Mesothelial cell of epicardium (in vitro differentiated cells): ENCODE measurements around the gene KCNK1. TPM values are rescaled to one million over a fixed set of nuclear protein-coding genes. Genes with fewer than 3 reads are reported as not detected.

ENCODE experiments used
- DNase-seq, 2 experiments: peaks; one replicate each; pipeline ENCODE4 v3.0.0; 2021; ENCODE audit warnings: low spot score in 2 of 2; ENCODE audit not compliant: unreplicated experiment in 2 of 2
- H3K27ac Mint-ChIP-seq: 2 replicates; pipeline ENCODE4 v1.8.0; 2021; ENCODE audit warnings: mixed read lengths
- H3K27me3 Mint-ChIP-seq: 2 replicates; pipeline ENCODE4 v1.8.0; 2021; ENCODE audit warnings: low read depth, mixed read lengths
- H3K36me3 Mint-ChIP-seq: 2 replicates; pipeline ENCODE4 v1.8.0; 2021; ENCODE audit warnings: mixed read lengths
- H3K4me1 Mint-ChIP-seq: 2 replicates; pipeline ENCODE4 v1.8.0; 2021; ENCODE audit warnings: mixed read lengths
- H3K4me3 Mint-ChIP-seq: 2 replicates; pipeline ENCODE4 v1.8.0; 2021; ENCODE audit warnings: mild to moderate bottlenecking, moderate library complexity, mixed read lengths
- H3K9me3 Mint-ChIP-seq: 2 replicates; pipeline ENCODE4 v1.8.0; 2021; ENCODE audit warnings: mixed read lengths
- total RNA-seq: library from RNA; stranded (reverse); gene quantifications from 3 replicates; pipeline ENCODE4 v1.2.1, GENCODE V29; 2021
- TF ChIP-seq, protein P1 (sequence below): fragments of 200-600 bp; sonication (generic); IDR thresholded peaks from one replicate; pipeline ENCODE4 v1.5.0; 2021; ENCODE audit warnings: antibody characterized with exemption; ENCODE audit not compliant: unreplicated experiment

Gene KCNK1
- total RNA-seq, 1 donor from 2014 or later = 14.6 TPM

DNA sequence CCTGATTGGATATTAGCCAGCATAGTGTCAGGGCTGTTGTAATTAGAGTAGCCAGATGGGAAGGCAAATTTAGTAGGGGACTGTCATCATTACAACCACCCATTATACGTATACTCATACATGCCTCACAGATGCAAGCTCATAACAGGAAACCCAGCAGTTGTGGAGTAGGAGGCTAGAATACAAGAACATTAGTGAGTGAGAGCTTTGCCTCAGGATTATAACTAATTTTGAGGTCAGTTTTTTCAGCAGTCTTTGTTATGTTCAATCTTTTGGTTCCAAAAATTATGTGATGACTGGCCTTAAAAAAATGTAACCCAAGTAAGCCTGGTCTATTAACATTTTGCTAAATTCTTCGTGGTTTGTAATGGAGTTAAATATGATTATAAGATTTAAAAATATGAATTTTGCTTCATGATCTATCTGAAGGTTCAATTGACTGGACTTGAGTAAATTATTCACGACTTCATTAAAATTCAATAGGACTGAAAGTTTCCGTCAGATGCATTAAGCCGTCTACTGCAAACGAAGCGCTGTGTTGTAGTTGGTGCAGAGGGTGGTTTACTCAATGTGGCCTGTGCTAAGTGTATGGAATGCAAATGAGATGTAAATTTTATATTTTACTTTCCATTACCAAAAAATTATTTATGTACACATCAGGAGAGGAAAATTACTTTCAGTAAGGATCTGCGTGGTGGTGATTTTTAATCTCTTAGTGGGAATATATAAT is 48.8 kb downstream of the KCNK1 start:
- no peak overlapping the region for H3K27ac Mint-ChIP-seq
- H3K4me3 Mint-ChIP-seq = no peak overlapping the region
- H3K9me3 Mint-ChIP-seq = peaks cover 3% of the 10 kb centered on the region
- peaks cover 14% of the 10 kb centered on the region for H3K36me3 Mint-ChIP-seq
- no peak for DNase-seq
- TF ChIP-seq, protein P1, sequence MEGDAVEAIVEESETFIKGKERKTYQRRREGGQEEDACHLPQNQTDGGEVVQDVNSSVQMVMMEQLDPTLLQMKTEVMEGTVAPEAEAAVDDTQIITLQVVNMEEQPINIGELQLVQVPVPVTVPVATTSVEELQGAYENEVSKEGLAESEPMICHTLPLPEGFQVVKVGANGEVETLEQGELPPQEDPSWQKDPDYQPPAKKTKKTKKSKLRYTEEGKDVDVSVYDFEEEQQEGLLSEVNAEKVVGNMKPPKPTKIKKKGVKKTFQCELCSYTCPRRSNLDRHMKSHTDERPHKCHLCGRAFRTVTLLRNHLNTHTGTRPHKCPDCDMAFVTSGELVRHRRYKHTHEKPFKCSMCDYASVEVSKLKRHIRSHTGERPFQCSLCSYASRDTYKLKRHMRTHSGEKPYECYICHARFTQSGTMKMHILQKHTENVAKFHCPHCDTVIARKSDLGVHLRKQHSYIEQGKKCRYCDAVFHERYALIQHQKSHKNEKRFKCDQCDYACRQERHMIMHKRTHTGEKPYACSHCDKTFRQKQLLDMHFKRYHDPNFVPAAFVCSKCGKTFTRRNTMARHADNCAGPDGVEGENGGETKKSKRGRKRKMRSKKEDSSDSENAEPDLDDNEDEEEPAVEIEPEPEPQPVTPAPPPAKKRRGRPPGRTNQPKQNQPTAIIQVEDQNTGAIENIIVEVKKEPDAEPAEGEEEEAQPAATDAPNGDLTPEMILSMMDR = no peak
- peaks cover 10% of the 10 kb centered on the region for H3K4me1 Mint-ChIP-seq
- no peaks in the 10 kb centered on the region for H3K27me3 Mint-ChIP-seq

DNA sequence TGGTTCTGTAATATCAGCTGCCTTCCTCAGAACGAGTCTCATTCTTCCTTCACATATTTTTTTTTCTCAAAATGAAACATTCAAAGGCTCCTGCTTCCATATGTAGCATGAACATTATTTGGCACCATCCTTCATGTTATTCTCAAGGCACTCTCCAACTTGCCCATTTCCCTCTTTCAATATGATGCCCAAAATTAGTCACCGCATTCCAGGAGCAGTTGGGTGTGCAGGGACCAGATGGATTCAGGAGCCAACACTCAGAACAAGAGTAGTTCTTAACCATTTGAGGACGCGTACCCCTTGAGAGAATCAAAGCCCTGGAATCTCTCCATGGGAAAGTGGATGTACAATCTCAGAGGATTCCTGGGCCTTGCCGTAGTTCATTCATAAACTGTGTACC is 50.3 kb downstream of the KCNK1 start:
- DNase-seq = no peak
- no peaks in the 10 kb centered on the region for H3K27me3 Mint-ChIP-seq
- TF ChIP-seq, protein P1 = no peak
- no peak overlapping the region for H3K4me3 Mint-ChIP-seq
- peaks cover 16% of the 10 kb centered on the region for H3K36me3 Mint-ChIP-seq
- no peak overlapping the region for H3K27ac Mint-ChIP-seq
- H3K9me3 Mint-ChIP-seq = peaks cover 3% of the 10 kb centered on the region
- peaks cover 12% of the 10 kb centered on the region for H3K4me1 Mint-ChIP-seq

DNA sequence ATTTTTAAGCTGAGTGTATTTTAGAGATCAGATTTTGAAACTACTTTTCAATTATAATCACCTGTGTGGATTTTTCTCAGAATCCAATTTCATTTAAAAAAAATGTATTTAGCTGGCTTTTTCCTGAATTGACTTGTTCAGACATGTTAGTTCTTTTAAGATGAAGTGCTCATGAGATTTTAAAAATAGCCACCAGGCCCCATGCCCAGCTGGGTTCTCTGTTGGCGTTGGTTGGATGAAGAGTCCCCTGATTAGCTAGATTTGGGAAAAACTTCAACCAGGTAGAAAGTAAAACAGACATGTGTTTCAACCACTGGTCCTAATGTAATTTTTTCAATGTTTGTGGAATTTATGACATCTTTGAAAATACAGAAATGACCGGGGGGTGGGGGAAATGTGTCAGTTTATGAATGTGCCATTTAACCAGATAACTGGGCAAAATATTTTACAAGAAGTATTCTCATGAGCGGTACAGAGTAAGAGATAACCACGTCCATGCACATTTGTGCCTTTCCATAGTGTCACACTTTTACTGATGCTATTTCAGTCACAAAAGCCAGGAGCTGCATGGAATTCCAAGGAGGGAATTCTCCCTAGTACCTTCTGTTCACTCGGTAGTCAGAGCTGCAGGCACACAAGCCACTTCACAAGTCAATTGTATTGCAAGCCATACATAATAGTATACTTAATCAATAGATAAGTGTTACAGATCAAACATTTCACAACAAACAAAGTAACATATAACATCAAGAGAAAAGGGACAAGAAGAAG is 51.1 kb downstream of the KCNK1 start:
- Mint-ChIP-seq H3K4me1 (peaks cover 12% of the 10 kb centered on the region), H3K9me3 (peaks cover 3% of the 10 kb centered on the region), H3K36me3 (peaks cover 19% of the 10 kb centered on the region)

DNA sequence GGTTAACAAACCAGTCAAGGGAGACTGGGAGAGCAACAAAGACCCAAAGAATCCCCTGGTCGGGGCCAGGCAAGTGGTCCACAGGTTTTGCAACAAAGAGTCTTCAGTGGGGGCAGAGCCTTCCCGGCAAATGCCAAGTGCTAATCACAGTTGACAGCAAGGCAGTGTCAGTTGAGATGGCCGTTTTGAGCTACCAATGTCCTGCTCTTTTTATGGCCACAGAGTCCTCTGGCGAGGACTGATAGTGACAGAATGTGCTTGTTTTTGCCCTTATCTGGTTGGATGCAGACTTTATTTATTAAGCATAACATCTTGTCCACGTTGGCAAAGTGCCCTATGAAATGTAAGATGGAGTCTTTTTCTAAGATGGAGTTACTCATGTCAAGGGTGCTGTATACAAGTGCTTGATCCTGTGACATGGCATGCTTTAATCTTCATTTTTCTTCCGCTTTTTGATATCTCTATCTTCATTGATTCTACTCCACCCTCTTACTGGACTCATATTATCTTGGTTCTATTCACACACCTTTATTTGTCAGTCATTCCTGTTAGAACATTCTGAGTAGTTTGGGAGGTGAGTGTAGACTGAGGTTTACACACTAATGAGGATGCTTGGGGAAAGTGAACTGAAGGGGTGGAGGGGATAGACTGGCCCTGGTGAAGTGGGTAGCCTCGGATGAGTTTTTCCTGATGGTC is 51.8 kb downstream of the KCNK1 start:
- peaks cover 6% of the 10 kb centered on the region for H3K9me3 Mint-ChIP-seq
- peaks cover 21% of the 10 kb centered on the region for H3K36me3 Mint-ChIP-seq
- H3K27me3 Mint-ChIP-seq = no peaks in the 10 kb centered on the region
- H3K27ac Mint-ChIP-seq = no peak overlapping the region
- no peak overlapping the region for H3K4me3 Mint-ChIP-seq
- TF ChIP-seq, protein P1 = no peak
- DNase-seq = no peak
- H3K4me1 Mint-ChIP-seq = peaks cover 12% of the 10 kb centered on the region

More for the DNA sequence above, 51.1 kb downstream of the KCNK1 start:
- no peaks in the 10 kb centered on the region for H3K27me3 Mint-ChIP-seq
- DNase-seq = no peak
- no peak overlapping the region for H3K27ac Mint-ChIP-seq
- TF ChIP-seq, protein P1 = no peak
- no peak overlapping the region for H3K4me3 Mint-ChIP-seq

GRCh38 chr1:233667741-233668140 is 53.8 kb downstream of the KCNK1 start:
- no peak overlapping the region for H3K27ac Mint-ChIP-seq
- peaks cover 12% of the 10 kb centered on the region for H3K4me1 Mint-ChIP-seq
- H3K27me3 Mint-ChIP-seq = no peaks in the 10 kb centered on the region
- H3K36me3 Mint-ChIP-seq = peaks cover 20% of the 10 kb centered on the region
- TF ChIP-seq, protein P1 = no peak
- H3K9me3 Mint-ChIP-seq = peaks cover 6% of the 10 kb centered on the region
- DNase-seq = no peak
- no peak overlapping the region for H3K4me3 Mint-ChIP-seq
